Esophagus squamous epithelium (tissue), 5 donors: ENCODE data around the gene LPP. TPM values are rescaled to one million over a fixed set of nuclear protein-coding genes. Genes with fewer than 3 reads are reported as not detected.

Source experiments
- DNase-seq: peaks from one replicate; lab custom pipeline; 2025; lab: John Stamatoyannopoulos, UW
- H3K27ac ChIP-seq, 4 donors: fragments of 200-600 bp; sonication (generic); one replicate each; pipeline ENCODE4 v1.5.1; 2016 to 2019; ENCODE audit warnings: mild to moderate bottlenecking in 1 of 4
- H3K27me3 ChIP-seq, 4 donors: fragments of 200-600 bp; sonication (generic); 1 replicate in 3 of 4; 2 replicates in 1 of 4; pipeline versions ENCODE4 v1.5.1 to v1.6.0; 2017 to 2021; ENCODE audit warnings: antibody characterized with exemption in 1 of 4
- H3K36me3 ChIP-seq, 3 donors: fragments of 200-600 bp; sonication (generic); one replicate each; pipeline ENCODE4 v1.5.1; 2016 to 2019
- H3K4me1 ChIP-seq, 3 donors: fragments of 200-600 bp; sonication (generic); one replicate each; pipeline ENCODE4 v1.5.1; 2017 to 2019
- H3K4me3 ChIP-seq, 4 donors: fragments of 200-600 bp; sonication (generic); 1 replicate in 3 of 4; 2 replicates in 1 of 4; pipeline ENCODE4 v1.5.1; 2016 to 2019; ENCODE audit warnings: mild to moderate bottlenecking in 2 of 4, moderate library complexity in 1 of 4
- H3K9me3 ChIP-seq, 3 donors: fragments of 200-600 bp; sonication (generic); one replicate each; pipeline ENCODE4 v1.5.1; 2016 to 2019
- POLR2A ChIP-seq, 4 donors: fragments of 450-650 bp; IDR thresholded peaks; one replicate each; pipeline ENCODE4 v1.6.1; 2017; ENCODE audit warnings: antibody characterized with exemption in 4 of 4, mild to moderate bottlenecking in 4 of 4, moderate library complexity in 3 of 4
- WGBS, 2 donors: methylation state at CpG; one replicate each; pipeline ENCODE4 v1.1.5; 2018; 5-methylcytosine and 5-hydroxymethylcytosine counted together
- intact Hi-C: fragments of 100-400 bp; cut with DNase I; formaldehyde crosslinking; loops from one replicate; pipeline ENCODE4 v1.15.0; 2022
- total RNA-seq, 4 donors: library from RNA; depleted of rRNA; stranded (reverse); fragments of >200 nt; gene quantifications; one replicate each; pipeline ENCODE4 v1.1.0, GENCODE V29; 2016
- TF ChIP-seq, protein P1 (sequence below), 6 experiments: fragments of 450-650 bp in 4 of 6; fragments of 200-600 bp in 2 of 6; sonication (generic) in 2 of 6; IDR thresholded peaks; one replicate each; pipeline ENCODE4 v1.5.1; 2016 to 2019; ENCODE audit warnings: antibody characterized with exemption in 6 of 6, mild to moderate bottlenecking in 4 of 6, moderate library complexity in 4 of 6
- donor health status: DM: yes; HTN: yes; CAD: no.

The LPP gene
- total RNA-seq, 4 donors from 2014 or later = 41.4 to 369 (median 97.3) TPM

DNA sequence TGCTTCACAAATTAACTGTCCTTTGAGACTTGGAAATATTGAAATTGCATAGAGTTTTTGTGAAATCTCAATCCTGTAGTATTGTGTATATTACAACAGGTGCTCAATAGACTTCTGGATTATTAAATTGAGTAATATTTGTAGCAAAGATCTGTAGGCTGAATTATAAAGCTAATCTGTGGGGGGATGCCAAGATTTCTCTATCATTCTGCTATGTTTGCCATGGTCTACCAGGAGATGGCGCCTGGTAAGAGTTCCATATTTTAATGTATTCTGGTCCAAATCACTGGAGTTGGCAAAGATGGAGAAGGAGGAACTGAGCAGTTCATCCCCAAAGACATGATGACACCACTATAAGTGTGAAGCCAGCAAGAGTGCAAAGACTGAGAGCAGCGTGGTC lies 676.9 kb downstream of the LPP start:
- no peak for DNase-seq
- Histone ChIP-seq H3K27me3 (no peaks in the 10 kb centered on the region), H3K27ac (no peak overlapping the region), H3K9me3 (no peaks in the 10 kb centered on the region), H3K4me1 (peaks cover 3 to 28% (median 26%) of the 10 kb centered on the region in 3 donors), H3K36me3 (no peaks in the 10 kb centered on the region), H3K4me3 (no peak overlapping the region)
- intact Hi-C loops = no loop called here
- TF ChIP-seq, protein P1, sequence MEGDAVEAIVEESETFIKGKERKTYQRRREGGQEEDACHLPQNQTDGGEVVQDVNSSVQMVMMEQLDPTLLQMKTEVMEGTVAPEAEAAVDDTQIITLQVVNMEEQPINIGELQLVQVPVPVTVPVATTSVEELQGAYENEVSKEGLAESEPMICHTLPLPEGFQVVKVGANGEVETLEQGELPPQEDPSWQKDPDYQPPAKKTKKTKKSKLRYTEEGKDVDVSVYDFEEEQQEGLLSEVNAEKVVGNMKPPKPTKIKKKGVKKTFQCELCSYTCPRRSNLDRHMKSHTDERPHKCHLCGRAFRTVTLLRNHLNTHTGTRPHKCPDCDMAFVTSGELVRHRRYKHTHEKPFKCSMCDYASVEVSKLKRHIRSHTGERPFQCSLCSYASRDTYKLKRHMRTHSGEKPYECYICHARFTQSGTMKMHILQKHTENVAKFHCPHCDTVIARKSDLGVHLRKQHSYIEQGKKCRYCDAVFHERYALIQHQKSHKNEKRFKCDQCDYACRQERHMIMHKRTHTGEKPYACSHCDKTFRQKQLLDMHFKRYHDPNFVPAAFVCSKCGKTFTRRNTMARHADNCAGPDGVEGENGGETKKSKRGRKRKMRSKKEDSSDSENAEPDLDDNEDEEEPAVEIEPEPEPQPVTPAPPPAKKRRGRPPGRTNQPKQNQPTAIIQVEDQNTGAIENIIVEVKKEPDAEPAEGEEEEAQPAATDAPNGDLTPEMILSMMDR (IDR thresholded peaks at IDR 0.05) = peak in 2 of 6 experiments; percentile 15 to 42
- TF ChIP-seq POLR2A (IDR thresholded peaks at IDR 0.05) = no peak
- 78 to 85% methylated on average over 2 of the region's 2 CpGs for WGBS, 2 donors

DNA sequence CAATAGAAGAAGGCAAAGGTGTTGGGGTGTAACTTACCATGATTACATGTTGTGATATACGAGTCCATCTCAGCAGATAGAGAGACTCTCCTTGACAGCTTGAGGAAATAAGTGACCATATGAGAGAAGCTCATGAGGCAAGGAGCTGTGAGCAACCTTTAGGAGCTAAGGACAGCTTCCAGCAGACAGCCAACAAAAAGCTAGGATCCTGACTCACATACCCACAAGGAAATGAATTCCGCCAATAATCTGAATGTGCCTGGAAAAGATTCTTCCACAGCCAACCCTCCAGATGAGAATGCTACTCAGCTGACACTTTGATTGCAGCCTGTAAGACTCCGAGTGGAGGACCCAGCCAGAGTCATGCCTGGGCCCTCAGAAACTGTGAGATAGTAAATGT lies 678.2 kb downstream of the LPP start:
- DNase-seq = no peak
- no peak for TF ChIP-seq POLR2A (IDR thresholded peaks at IDR 0.05)
- TF ChIP-seq, protein P1 (IDR thresholded peaks at IDR 0.05) = no peak
- WGBS, 2 donors = 69 to 84% methylated on average over 3 of the region's 3 CpGs
- no peaks in the 10 kb centered on the region for H3K9me3 ChIP-seq
- H3K36me3 ChIP-seq = no peaks in the 10 kb centered on the region
- no peaks in the 10 kb centered on the region for H3K27me3 ChIP-seq
- H3K4me1 ChIP-seq = peaks cover 3 to 40% (median 29%) of the 10 kb centered on the region in 3 donors
- H3K4me3 ChIP-seq = no peak overlapping the region
- intact Hi-C loops = no loop called here
- H3K27ac ChIP-seq = peak overlapping the region; percentile 57 to 81 (median 68)

DNA sequence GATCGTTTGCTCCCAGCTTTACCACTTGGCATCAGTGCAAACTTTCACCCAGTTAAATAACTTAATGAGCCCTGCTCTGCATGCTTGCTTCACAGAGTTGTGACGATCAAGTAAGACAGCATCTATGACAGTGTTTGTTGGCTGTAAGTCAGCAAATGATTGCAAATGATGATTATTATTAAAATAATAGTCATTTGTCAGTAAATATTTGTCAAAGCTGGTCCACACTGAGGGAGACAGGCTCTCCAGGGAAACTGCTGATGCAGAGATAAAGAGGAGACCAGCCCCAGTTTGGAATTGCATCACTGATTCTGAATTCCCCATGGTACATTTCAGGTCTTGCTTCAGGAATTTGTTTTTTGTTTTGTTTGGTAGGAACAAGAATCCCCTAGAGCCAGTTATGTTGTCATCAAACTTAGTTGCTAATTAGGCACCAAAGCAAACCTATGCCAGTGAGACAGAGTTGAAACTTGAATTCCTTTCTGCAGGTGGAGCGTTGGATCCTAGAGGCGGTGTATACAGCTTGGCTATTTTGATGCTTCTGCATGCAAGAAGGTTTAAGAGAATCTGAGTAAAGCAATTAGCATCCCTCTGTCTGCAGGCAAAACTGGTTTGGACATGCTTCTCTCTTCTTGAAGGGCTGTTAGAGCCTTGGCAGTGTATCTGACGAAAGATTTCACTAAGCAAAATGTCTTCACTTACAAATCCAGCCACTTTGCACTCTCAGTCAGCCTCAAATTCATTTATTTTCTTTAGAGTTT lies 679.2 kb downstream of the LPP start:
- DNase-seq = no peak
- no peak for TF ChIP-seq POLR2A (IDR thresholded peaks at IDR 0.05)
- TF ChIP-seq, protein P1 (IDR thresholded peaks at IDR 0.05) = peak in 2 of 6 experiments; percentile 19 to 29
- intact Hi-C loops = no loop called here
- peaks cover 3 to 40% (median 26%) of the 10 kb centered on the region in 3 donors for H3K4me1 ChIP-seq
- peak overlapping the region; percentile 57 to 81 (median 68) for H3K27ac ChIP-seq
- WGBS, 2 donors = 19 to 48% methylated on average over 5 of the region's 5 CpGs
- H3K4me3 ChIP-seq = no peak overlapping the region
- no peaks in the 10 kb centered on the region for H3K9me3 ChIP-seq
- no peaks in the 10 kb centered on the region for H3K27me3 ChIP-seq
- no peaks in the 10 kb centered on the region for H3K36me3 ChIP-seq

DNA sequence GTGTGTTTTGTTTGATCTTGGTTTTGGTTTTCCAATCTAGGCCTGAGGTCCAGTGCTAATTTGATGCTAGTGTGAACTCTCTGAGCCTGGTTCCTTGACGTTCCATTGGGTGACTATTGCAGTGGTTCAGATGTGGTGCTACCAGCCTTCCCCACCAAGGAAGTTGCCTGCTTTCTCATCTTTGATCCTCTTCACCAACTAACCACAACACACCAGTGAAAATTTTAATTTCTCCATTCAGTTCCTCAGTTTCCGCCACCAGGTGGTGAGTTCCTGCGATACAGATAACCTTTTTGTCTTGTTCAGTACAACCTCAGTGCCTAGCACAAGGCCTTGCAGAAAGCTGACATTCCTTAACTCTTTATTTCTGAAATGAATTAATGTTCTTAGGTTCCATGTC lies 680.4 kb downstream of the LPP start:
- Histone ChIP-seq H3K4me1 (peaks cover 3 to 40% (median 26%) of the 10 kb centered on the region in 3 donors), H3K36me3 (no peaks in the 10 kb centered on the region), H3K27ac (peak overlapping the region in 2 of 4 donors; percentile 60 to 76), H3K27me3 (no peaks in the 10 kb centered on the region), H3K9me3 (no peaks in the 10 kb centered on the region), H3K4me3 (no peak overlapping the region)
- 81 to 95% methylated on average over 2 to 3 of the region's 3 CpGs for WGBS, 2 donors
- DNase-seq = no peak
- TF ChIP-seq, protein P1 (IDR thresholded peaks at IDR 0.05) = peak in 2 of 6 experiments; percentile 11 to 18
- TF ChIP-seq POLR2A (IDR thresholded peaks at IDR 0.05) = no peak
- intact Hi-C loops = no loop called here

DNA sequence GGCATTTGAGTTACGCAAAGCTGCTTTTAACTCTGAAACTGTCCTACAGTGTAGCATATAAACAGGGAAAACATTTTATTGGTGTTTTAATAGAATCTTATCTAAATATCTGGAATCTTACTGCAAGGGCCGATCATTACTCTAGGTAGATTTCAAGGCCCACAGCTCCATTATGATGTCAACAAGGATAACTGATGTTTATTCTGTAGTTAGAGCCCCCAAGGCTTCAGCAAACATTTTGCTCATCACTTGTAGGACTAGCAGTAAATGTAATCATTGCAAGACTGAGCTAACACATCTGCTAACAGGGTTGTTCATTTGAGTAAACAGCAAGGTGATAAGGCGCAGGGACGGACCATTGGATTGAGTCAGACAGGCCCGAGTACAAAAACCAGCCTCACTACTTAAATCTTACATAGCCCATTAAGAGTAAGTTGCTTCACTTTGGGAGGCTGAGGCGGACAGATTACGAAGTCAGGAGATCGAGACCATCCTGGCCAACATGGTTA lies 685.3 kb downstream of the LPP start:
- DNase-seq = no peak
- Histone ChIP-seq H3K36me3 (no peaks in the 10 kb centered on the region), H3K4me3 (no peak overlapping the region), H3K27me3 (no peaks in the 10 kb centered on the region), H3K27ac (no peak overlapping the region), H3K9me3 (no peaks in the 10 kb centered on the region), H3K4me1 (peaks cover 0 to 24% (median 5%) of the 10 kb centered on the region in 3 donors)
- intact Hi-C loops = no loop called here
- no peak for TF ChIP-seq POLR2A (IDR thresholded peaks at IDR 0.05)
- TF ChIP-seq, protein P1 (IDR thresholded peaks at IDR 0.05) = no peak
- 90 to 92% methylated on average over 8 of the region's 8 CpGs for WGBS, 2 donors
